Stimulated activated CD4-positive, alpha-beta T cell treated with anti-CD3 and anti-CD28 coated beads, Interleukin-15, amount 100 ng/mL, for 24 hours (primary cell): Measurements from ENCODE around the gene NCK2.
"Not testable (repeated sequence)": the region's sequence is repeated elsewhere in the genome, so short reads cannot be mapped to it uniquely, and the experiment has no call there.

Experiments used
- DNase-seq: peaks from one replicate; pipeline ENCODE4 v3.0.0-alpha.2; 2020

NCK2 gene

DNA sequence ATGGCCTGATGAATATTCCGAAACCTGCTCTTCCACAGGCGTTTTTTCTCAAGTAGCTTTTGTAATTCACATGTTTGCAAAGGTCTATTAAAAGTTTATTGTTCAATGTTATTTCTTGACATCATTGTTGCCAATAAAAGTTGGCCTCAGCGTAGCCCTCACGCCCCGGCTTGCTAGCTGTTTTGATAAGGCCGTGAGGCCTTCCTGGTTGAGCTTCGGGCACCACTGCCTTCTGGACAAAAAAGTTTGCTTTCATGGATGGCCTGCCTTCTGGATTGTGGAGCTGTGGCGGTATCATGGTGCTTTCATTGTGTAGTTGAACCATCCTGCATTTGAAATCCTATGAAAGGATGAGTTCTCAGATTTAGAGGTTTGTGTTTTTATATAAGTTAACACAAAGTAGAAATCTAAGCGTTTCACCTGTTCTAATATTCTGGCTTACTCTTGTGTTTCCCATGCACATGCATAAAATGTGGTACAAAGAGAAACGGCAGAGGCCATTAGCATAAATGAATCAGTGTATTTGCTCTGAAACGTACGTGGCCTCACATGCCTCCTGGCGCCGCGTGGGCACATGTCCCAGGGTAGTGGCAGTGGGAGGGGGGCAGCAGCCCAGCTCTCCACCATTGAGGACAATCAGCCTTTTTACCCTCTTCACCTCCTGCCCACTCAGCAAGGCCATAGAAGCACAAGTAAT lies 134.5 kb downstream of the NCK2 start:
- DNase-seq: no peak

DNA sequence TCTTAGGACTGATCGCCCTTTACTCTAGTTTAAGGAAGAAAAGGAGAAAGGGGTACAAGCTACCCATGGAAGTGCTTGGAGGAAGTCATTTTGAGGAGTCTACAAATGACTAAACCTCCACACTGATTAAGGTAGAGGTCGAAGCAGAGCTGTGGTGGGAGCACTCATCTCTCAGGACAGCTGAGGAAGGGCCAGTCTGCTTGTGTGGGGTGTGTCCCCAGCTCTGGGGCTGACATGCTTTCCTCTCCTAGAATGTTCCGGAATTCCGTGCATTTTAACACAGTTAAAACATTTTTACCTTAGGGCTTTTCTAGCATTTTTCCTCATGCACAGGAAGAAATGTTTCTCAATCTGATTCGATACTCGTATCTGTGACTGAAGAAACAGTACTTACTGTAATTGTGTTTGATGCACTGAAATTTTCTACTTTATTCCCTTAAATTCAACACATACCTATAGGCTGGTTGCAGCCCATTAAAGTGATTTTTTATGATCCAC lies 135.1 kb downstream of the NCK2 start:
- DNase-seq: no peak

DNA sequence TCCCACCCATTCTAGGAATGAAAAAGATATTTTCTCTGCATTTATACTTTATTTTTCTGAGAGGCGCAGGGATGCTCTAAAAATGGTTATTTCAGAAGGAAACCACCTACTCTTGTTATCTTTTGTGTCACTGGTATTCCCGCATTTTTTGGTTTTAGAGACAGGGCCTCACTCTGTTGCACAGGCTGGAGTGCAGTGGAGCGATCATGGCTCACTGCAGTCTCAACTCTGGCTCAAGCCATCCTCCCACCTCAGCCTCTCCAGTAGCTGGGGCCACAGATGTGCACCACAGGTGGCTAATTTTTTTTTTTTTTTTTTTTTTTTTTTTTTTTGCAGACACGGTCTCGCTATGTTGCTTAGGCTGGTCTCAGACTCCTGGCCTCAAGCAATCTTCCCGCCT lies 135.9 kb downstream of the NCK2 start:
- no peak for DNase-seq

DNA sequence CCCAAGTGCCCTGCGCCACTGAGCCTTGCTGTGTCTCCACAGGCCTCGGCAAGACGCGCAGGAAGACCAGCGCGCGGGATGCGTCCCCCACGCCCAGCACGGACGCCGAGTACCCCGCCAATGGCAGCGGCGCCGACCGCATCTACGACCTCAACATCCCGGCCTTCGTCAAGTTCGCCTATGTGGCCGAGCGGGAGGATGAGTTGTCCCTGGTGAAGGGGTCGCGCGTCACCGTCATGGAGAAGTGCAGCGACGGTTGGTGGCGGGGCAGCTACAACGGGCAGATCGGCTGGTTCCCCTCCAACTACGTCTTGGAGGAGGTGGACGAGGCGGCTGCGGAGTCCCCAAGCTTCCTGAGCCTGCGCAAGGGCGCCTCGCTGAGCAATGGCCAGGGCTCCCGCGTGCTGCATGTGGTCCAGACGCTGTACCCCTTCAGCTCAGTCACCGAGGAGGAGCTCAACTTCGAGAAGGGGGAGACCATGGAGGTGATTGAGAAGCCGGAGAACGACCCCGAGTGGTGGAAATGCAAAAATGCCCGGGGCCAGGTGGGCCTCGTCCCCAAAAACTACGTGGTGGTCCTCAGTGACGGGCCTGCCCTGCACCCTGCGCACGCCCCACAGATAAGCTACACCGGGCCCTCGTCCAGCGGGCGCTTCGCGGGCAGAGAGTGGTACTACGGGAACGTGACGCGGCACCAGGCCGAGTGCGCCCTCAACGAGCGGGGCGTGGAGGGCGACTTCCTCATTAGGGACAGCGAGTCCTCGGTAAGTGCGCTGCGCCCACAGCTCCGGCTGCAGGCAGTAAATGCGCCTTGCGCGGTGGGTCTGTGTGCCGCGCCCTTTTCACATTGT lies 136.8 kb downstream of the NCK2 start:
- DNase-seq: no peak

DNA sequence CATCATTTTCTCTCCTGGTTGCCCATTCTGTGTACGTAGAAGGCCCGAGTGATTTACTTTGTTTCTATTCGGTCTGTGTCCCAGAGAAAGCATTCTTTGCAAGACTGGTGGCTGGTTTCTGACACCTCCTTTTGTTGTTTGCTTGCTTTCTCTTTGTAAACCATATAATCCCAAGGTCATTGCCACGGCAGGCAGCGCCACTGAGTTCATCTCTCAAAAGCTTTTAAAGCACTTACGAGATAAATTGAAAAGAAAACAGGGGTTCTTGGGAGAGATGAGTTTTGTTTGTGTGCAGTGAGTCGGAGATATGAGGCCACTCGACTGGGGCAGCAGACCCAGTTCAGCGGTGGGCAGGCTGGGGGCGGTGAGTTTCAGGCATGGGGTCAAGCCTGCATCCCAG lies 137.6 kb downstream of the NCK2 start:
- DNase-seq: no peak

DNA sequence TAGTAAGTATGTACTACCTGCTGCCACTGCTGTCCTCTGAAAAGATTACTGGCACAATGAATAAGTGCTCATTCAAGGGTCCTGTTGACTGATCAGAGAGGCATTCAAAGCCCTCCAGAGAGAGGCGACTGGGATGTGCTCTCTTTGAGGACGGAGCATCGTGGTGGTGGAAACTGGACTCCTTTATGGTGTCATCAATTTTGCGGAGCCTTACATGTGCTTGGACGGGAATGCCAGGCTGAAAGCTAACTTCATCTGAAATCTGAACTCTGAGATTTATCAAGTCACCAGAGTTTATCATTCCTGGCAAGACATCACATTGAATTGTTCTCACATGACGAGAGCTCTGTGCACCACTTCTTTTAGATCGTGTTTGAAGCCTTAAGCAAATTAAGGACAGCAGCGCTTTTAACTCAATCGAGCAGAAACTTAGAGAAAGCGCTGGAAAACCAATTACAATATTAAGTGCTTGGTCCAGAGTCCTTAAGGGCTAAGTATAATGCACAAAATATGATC lies 138.3 kb downstream of the NCK2 start:
- no peak for DNase-seq

DNA sequence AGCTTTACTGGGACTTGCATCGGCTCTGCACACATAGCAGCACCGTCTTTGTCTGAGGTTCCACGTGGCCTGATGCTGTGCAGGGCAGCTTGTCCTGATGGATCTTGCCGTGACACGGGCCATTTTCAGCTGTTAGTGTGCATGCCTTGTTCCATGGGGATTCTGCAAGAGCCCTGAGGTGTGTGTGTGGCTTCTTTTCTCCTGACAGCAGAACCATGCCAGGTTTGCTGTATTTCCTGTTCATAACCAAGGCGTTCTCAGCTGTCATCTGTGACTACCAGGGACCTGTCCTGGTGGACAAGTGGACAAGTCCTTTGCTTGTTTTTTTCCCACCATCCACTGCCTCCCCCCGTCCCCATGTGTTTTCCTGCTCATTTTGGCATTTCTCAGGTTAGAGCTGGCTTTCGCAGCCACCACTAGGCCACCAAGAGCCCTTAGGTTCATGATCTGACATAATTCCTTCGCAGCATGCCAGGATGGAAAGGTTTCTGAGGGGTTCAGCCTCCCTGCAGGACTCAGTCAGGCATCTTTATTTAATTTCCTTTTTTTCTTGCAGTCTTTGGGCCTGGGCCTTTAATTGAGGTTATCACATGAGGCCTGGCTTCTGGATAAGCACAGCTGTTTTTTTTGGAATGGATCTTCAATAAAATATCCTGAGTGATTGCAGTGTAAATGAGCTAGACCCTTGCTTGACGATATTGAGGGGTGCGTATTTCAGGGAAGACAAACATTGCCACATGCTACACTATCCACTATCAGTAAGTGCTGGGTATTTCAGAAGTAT lies 139.4 kb downstream of the NCK2 start:
- DNase-seq: no peak

DNA sequence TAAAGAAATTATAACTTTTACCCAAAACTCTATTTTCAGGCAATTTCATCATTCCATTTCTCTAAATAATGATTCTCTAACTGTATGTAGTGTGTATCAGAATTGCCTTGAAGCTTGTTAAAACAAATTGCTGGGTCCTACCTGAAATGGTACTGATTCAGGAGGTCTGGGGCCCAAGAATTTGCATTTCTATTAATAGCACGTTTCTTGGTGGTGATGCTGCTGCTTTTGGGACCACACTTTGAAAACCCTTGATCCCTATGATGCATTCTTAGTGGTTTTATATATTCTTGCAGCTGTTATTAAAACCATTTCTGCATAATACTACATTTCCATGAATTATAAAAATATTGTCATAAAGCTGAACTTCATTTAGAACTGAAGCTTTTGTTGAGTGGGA lies 140.7 kb downstream of the NCK2 start:
- DNase-seq: no peak

DNA sequence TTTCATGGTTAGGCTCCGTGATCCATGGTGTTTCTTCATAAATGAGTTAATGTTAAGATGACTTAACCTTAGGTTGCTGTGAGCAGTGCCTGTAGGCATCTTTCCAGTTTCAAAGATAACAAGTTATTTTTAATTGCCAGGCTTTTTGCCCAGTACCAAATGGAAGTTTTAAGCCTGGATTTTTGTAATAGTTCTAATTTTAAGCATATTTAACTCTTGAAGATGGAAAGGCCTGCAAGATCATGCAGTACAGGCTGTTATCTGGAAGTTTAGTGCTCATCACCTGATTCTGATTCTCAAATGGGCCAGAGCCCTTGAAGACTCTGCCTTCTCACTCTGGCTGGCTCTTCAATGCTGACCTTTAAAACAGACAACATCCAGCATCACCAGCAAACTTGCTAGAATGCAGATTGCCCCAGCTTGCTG lies 141.3 kb downstream of the NCK2 start:
- DNase-seq: no peak

DNA sequence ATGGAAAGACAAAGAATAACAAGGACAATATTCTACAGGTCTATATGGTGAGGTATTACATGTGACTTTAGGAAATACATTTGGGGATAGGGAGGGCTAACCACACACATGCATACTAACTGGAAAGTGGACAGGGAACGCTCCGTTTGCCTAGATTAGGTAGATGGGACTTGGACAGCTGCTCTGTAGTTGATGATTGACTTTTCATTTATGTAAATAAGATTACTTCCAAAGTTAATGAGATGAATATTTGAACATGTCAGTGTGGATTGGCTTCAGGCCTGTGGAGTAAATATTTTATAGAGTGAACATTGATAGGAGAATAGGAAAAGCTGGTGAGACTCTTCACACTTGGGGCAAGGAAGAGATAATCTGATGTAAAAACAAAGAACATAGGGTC lies 142.0 kb downstream of the NCK2 start:
- no peak for DNase-seq

DNA sequence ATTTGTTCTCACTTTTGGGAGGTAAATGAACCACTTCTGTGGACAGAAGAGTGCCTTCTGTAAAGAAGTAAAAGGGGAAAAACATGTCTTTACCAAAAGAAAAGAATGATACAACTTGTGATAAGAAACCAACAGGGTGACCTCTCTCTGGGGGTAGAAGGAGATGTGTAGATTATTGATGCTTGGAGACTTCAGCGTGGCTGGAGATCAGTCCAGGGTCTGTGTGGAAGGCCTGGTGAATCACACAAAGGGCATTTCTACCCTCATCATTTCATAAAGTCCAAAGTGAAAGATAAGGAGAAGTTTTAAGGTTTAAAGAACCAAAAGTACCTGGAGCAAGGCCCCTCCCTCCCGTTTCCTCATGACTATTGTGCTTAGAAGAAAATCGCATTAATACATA lies 142.5 kb downstream of the NCK2 start:
- DNase-seq: no peak

DNA sequence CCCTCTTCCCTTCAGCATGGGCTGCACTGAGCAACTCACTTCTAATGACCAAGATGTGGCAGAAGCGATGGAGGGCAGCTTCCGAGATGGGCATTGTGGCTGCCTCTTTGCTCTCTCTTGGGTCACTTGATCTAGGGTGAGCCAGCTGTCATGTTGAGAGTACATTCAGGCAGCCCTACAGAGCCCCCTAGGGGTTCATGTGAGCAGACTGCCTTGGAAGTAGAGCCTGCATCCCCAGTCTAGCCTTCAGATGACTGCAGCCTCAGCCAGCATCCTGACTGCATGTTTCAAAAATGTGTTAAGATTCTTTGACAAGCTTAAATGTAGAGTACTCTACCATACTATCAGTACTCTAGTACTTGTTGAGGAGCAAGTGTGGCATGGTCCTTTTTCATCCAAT lies 143.9 kb downstream of the NCK2 start:
- peak; percentile 51 for DNase-seq

DNA sequence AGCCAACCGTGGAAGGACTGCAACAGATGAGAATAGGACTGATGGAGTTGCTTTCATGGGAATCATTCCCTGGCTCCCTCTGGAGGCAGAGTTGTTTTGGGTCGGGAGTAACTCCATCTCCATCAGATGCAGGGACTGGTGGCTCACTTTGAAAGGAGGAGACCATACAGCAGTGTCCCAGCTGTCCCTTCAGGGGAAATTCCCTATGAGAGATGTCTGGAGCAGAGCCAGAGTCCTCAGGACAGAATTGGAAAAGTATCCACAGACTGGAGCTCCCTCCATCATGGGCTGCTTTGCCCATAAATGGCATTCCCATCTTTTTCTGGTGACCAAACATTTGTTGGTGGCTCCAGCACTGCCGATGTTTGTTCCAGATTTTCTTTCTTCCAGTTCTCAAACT lies 144.3 kb downstream of the NCK2 start:
- DNase-seq: no peak

DNA sequence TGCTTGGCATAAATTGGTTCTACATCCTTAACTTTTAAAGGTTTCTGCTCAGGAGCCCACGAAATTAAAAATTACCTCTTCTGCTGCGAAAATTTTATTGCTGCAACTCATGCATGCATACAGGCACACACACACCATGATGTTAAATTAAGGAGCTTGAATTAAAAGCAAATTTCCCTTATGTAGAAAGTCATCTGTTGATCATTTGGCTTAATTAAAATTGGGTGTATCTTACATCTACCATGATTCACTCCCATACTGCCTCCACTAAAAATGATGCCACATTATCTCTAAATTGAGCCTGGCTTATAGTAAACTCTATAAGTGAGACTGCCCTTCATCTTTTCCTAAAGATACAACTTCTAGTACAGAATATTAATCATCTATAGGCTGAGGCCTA lies 145.4 kb downstream of the NCK2 start:
- no peak for DNase-seq

DNA sequence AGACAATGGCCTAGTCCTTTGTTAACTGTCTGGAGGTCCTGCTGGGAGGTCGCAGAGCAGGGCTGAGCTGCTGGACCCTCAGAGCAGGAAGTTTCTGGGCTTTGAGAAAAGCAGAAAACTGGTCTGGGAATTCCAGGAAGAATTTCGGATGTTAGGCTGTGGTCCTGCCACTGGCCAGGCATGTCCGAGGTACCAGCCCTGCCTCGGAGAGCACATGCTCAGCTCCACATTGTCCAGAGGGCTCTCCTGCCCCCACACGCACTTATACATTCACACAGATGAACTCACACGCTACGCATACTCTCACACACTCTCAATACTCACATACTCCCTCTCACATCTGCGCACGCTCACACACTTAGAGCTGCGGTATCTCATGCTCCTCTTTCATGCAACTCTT lies 146.1 kb downstream of the NCK2 start:
- DNase-seq: no peak

DNA sequence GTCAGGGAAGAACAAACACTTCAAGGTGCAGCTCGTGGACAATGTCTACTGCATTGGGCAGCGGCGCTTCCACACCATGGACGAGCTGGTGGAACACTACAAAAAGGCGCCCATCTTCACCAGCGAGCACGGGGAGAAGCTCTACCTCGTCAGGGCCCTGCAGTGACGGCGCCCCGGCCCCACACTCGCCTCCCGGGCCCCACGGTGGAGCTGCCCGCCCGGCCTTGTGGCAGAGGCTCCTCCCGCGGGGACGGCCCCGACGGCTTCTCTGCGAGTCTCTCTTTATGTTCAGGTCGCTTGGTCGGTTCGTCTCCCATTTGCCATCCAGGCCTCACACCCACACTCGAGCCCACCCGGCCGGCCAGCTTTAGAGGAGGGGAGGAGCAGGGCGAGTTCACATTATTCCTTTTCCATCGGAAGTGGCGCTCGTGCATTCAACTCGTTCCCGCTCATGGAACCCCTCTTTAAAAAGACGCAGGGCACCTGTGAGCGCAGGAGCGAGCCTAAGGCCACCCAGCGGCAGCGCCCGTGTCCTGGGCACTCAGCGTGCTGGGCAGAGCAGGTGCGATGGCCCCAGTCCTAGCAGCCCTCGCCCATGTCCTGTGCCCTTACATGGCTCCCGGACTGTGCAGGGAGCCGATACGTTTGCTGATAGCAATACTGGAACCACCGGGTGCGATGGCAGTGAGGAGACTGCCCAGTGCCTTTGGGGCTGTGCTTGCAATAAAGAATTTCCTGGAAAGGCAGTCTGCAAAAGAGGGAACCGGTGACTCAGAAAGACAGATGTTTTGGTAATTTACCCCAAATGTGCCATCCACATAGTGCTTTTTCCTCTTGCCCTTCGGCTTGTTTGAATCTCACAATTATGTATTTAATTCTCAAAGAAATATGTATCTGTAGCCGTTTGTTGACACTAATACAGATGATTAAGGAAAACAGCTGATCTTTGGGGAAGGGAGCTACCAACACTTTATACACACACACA lies 148.6 kb downstream of the NCK2 start:
- DNase-seq: no peak

DNA sequence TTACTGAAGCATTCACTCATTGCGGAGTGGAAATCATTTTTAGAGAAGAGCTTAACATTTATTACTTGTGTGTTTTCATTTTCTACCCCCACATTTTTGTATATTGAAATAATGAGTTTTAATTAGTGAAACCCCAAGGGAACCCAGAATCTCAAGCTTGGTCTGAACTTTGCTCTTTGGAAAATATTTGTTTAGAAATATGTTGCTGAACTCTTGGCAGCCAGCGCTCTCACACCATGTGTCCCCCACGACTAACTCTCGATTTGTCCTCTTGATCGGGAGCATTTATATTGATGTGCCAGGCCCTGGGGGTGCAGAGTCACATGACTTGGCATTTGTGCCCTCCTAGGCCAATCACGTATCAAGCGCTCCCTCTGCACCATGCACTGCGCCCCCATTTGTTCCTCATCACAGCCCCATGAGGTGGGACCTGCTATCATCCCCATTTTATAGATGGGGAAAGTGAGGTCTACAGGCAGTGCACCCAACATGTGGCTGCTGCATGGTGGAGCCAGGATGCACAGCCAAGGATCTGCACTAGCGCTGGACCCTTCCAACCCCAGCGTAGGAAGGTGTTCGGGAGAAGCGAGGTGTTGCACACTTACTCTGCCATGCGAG lies 149.7 kb downstream of the NCK2 start:
- DNase-seq: no peak

DNA sequence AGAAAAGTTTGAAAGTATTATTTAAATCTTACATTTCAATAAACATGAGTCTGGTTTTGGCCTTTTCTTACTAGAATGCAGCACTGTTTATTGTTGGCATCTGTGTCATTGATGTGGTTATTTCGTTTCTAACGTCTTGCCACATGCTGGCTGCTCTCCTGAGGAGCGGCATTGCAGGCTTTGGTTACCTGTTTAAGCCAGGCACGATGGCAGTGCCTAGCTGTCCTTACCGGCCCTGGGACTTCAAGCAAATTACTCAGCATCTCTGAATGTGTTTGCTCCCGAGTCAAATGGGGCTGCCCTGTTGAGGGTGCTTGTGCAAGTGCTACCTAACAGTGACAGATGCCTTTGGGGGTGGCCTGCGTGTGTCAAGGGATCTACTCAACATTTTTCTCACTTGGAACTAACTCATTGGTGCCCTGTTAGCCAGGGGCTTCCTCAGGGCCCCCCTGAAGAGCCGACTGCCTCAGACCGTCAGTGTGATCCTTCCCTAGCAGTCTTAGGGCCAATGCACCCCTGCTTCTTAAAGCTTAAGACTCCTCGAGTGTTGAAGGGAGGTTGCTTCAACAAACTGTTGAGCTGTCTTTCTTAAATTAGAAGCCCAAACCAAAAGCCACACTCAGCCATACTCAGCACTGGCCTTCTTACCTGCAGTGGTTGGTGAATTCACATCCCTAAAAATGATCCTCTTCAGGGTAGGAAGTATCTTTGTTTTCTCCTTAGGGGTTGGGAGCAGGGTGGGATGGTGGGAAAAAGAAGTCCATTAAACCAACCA lies 151.5 kb downstream of the NCK2 start:
- DNase-seq: no peak

DNA sequence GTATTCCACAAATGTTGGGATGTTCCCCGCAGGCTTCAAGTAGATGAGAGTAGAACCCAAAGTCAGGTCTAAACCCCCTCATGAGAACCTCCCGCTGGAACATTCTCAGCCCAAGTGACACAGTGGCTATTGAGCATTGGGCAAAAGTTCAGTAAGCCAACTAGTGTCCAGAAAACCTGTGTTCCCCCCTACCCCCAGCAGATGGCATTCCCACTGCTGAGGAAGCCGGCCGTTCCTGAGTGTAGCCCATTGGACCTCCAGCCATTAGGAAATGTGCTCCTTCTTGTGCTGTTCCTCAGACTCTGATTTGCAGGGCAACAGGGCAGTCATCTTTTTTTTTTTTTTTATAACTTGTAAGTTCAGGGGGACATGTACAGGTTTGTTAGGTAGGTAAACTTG lies 152.1 kb downstream of the NCK2 start:
- no peak for DNase-seq

DNA sequence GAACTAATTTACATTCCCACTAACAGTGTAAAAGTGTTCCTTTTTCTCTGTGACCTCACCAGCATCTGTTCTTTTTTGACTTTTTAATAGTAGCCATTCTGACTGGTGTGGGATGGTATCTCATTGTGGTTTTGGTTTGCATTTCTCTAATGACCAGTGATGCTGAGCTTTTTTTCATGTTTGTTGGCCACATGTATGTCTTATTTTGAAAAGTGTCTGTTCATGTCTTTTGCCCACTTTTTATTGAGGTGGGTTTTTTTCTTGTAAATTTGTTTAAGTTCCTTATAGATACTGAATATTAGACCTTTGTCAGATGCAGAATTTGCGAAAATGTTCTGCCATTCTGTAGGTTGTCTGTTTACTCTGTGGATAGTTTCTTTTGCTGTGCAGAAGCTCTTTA lies 153.0 kb downstream of the NCK2 start:
- DNase-seq: not testable (repeated sequence)
